GM19240 (cell line): ENCODE results near the gene RETREG1.
"Not testable (repeated sequence)": the region's sequence is repeated elsewhere in the genome, so short reads cannot be mapped to it uniquely, and the experiment has no call there.

Experiments
- DNase-seq: peaks from one replicate; pipeline ENCODE4 v3.0.0; 2011; ENCODE audit warnings: low spot score; ENCODE audit not compliant: insufficient read length

The RETREG1 gene

GRCh38 chr5:16552666-16553343, 64.0 kb downstream of the RETREG1 start:
- peak; percentile 14 for DNase-seq

GRCh38 chr5:16551628-16552027, 65.2 kb downstream of the RETREG1 start:
- no peak for DNase-seq

- peak; percentile 55 for DNase-seq
Measured at GRCh38 chr5:16550316-16550952, 66.4 kb downstream of the RETREG1 start.

GRCh38 chr5:16549491-16550206, 67.1 kb downstream of the RETREG1 start:
- no peak for DNase-seq

- DNase-seq, result no peak
Measured at GRCh38 chr5:16548812-16549211, 68.0 kb downstream of the RETREG1 start.

- DNase-seq, result no peak
Measured at GRCh38 chr5:16548115-16548514, 68.7 kb downstream of the RETREG1 start.

- DNase-seq, result no peak
Measured at GRCh38 chr5:16547200-16547842, 69.5 kb downstream of the RETREG1 start.

- no peak for DNase-seq
Measured at GRCh38 chr5:16546732-16547131, 70.1 kb downstream of the RETREG1 start.

GRCh38 chr5:16544607-16545374, 72.0 kb downstream of the RETREG1 start:
- DNase-seq, result no peak

GRCh38 chr5:16543206-16543605, 73.6 kb downstream of the RETREG1 start:
- not testable (repeated sequence) for DNase-seq

- no peak for DNase-seq
Measured at GRCh38 chr5:16542236-16542635, 74.6 kb downstream of the RETREG1 start.

GRCh38 chr5:16541592-16541991, 75.2 kb downstream of the RETREG1 start:
- DNase-seq, result not testable (repeated sequence)

- DNase-seq, result no peak
Measured at GRCh38 chr5:16540421-16540820, 76.4 kb downstream of the RETREG1 start.

- no peak for DNase-seq
Measured at GRCh38 chr5:16539169-16539666, 77.6 kb downstream of the RETREG1 start.

- no peak for DNase-seq
Measured at GRCh38 chr5:16538006-16538405, 78.8 kb downstream of the RETREG1 start.

- no peak for DNase-seq
Measured at GRCh38 chr5:16536818-16537217, 80.0 kb downstream of the RETREG1 start.

- DNase-seq, result no peak
Measured at GRCh38 chr5:16536246-16536645, 80.6 kb downstream of the RETREG1 start.

- DNase-seq, result no peak
Measured at GRCh38 chr5:16534280-16534679, 82.5 kb downstream of the RETREG1 start.

- DNase-seq, result no peak
Measured at GRCh38 chr5:16531063-16531648, 85.6 kb downstream of the RETREG1 start.

GRCh38 chr5:16529306-16529705, 87.5 kb downstream of the RETREG1 start:
- DNase-seq, result no peak
